HTR-8/SVneo (cell line): ENCODE data around the gene OPCML.

Experiments
- DNase-seq: peaks from one replicate; pipeline ENCODE4 v3.0.0; 2011; ENCODE audit warnings: low spot score, mixed read lengths; ENCODE audit not compliant: insufficient read length
- FAIRE-seq: peaks from 2 replicates; lab custom pipeline; 2011; peaks lifted over from hg19 to GRCh38; lab: Jason Lieb, UNC

The OPCML gene

DNA sequence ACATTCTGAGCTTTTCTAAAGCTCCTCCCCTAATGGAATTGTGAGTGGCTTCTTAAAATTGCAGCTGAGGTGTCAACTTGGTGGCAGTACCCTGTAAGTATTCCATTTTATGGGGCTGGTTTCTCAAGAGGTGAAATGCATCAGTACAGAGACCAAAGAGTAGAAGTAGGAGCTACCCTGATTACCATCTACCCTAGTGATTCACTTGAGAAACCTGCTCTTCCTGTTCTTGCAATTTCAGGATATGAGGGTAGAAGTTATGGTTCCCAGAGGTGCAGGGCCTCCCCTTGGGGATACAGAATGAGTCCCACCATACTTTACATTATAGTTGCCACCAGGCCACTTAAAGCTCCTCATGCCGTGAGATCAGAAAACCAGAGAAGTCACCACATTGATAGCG, 944.6 kb downstream of the OPCML start:
- DNase-seq = no peak
- no peak for FAIRE-seq

DNA sequence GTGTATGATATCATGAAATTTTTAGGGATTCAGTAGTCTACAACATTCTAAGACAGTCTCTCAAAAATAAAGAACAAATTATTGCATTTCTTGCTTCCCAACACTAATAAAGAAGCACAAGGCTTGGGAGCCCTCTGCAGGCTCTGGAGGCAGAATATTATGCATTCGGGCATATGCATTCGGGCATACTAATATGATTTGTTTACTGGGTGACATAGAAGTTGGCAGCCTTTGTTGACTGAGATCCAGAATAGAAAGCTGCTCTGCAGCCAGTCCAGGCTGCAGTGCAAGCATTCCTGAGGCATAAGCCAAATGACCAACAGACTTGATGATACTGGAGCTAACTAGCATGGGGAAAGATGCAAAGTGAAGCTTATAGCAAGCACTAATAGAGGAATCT, 945.5 kb downstream of the OPCML start:
- FAIRE-seq (no peak), DNase-seq (no peak)

DNA sequence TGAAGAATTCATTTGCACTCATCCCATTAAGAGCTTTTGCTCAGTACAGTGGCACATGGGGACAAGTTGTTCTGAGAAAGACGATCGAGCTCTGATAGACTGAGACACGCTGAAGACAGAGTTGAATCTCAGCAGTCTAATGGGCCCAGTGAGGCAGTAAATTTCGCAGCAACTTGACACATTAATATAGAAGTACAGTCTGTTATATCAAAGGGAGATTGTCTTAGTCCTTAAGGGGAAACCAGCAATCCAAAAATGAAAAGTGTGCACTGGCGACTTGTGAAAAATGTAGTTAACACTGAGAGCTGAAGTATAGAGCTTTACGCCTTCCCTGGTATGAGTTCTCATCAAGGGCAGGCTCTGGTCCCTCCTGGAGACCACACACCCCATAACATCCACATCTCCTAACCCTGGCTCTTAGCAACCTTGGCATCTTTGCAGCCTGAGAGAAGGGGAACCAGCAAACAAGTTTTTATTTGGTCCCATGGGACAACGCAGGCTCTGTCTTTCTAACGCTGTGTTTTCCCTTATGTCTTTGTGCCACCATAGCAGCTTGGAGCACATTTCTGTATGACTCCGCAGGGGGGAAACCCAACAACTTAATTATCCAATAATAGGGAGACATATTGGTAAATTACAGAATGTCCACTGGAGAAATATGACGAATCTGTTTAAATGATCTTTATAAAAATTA, 952.5 kb downstream of the OPCML start:
- no peak for FAIRE-seq
- no peak for DNase-seq

DNA sequence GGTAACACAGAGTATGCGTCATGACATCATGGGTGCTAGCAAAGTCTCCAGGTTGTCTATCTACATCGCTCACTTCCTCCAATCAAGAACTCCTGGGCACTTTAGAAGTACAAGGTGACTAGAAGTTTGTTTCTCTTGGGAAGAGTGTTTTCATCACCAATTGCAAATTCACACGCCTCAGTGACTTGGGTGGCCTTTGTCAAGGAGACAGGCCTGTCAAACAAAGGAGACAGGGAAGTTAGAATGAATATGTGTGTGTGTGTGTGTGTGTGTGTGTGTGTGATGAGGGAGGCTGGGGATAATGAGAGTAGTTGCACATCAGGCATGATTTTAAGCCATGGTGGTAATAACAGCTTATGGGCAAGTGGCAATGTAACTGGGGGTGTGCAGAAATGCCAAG, 953.2 kb downstream of the OPCML start:
- DNase-seq (no peak), FAIRE-seq (no peak)

DNA sequence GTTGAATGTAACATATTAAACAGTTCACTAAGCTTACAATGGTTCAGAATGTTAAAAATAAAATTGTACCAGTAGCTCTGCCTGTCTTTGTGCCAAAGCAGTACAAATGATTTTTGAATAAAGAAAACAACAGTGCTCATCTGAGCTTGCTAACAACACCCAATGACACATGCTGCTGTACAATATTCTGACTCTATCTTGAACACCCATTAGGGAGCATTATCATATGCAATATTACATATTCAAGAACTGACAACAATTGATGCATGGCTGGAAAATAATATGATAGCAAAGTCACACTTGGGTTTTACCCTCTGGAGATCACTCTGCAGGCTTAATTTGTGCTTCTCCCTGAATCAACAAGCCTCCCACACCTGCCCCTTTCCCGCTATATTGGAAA, 953.7 kb downstream of the OPCML start:
- FAIRE-seq = no peak

DNA sequence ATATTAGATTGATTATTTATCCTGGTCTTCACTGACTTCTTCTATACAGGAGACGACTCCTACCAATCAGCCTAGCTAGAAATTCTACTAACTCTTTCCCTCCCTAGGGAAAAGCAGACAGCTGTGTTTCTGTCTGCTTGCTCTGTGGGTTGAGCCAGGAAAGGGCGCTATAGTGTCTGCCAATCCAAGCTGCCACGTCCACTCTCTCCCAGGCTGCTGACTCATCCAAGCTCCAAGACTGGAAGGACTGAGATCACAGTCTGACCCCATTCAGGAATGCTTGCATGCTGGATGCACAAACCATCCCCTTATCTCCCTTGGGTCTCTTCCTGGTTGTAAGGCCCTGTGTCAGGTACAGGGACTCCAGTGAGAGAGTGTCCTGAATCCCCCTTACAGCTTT, 955.6 kb downstream of the OPCML start:
- FAIRE-seq (no peak), DNase-seq (peak; percentile 47)

More for the DNA sequence above, 953.7 kb downstream of the OPCML start:
- no peak for DNase-seq

DNA sequence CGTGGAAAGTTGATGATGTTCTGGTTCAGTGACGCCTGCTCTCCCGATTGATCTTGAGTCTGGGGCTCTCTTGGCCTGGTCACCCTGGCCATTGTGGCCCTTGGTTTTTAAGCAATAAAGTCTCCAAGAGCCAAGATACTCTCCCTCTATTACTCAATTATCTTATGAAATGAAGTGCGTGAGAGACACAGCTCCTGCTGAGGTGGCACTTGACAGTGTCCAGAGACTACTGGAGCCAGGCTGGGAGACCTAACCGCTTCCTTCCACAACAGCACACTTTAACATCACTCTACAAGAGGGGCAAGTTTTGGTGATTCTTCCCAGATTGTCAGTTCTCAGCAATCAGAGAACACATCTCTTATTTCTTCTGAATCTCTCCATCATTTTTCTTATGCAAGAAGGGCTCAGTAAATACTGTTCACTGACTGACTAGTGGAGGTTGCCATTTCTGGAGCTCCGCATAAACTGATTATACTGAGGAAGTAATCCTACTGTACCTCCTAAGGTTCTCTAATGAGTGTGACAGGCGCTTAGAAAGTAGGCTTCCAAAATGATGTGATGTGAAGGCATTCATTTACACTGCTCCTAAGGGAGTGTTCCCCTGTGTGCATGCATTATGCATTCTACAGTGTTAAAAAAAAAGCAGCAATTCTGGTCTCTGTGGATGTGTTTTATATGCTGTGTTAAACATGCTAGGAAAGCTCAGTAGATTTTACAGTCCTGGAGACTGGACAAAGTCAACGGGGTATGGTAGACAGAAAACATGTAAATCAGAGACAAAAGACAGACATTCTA, 968.0 kb downstream of the OPCML start:
- no peak for FAIRE-seq
- DNase-seq = no peak

DNA sequence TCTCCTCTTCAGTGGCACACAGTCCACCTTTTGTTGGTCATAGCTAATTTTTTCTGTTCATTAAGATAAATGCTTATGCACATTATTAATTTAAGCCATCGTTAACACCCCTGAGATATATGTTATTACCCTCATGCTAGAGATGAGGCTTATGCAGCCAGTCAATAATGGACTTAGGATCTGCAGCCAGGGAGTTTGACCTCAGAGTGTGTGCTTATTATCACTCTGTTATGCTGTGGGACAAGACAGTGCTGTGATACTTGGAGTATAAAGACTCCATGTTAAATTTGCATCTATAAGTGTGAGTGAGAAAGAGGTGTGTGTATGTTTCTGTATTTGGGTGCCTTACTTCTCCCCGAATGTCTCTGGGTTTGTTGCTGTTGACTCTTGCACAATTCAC, 969.3 kb downstream of the OPCML start:
- DNase-seq = no peak
- no peak for FAIRE-seq

DNA sequence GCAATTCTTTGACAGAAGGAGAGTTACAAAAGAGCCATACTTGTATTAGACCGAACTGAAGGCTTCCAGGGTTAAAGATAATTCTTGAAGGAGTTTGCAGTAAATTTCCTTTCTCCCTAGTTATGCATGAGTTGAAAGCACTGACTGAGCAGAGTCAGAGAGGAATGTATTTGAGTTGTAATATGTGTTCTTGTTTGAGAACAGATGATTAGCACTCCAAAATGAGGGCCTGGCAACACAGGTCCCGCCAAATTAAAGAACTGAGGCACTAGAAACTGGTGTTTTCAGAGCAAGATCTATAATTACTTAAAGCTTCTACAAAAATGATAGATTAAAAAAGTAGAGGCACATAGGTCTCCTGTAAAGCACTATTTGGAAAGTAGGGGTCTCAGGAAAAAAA, 970.4 kb downstream of the OPCML start:
- FAIRE-seq = no peak
- no peak for DNase-seq

DNA sequence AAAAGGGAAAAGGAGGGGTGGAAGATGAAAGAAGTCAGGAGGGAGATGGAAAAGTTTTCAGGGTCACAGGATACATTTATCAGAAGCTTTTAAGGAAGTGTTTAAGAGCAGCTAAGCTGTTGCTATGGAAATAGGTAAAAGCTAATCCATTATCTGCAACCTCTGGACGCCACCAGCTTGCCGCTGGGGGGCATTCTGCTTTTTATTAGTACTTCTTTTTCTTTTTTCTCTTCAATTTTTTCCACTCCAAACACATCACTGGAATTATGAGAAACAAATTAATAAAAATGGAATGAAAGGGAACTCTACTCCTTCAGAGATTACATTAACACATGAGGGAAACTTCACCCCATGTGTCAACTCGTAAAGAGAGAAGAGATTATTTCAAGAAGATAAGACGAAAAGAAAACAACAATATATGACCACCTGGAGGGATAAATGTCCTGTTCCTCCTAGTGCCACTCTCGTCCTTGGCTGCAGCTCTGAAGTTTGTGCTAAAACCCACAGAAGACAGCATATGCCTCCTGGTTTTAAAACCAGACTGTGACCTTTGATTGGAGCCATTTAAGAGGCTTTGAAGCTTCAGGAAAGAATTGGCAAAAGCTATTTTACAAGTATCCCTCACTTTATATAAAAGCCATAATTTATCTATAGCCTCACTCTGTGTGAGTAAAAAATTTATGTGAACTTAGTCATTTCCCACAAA, 972.8 kb downstream of the OPCML start:
- FAIRE-seq (no peak), DNase-seq (no peak)

DNA sequence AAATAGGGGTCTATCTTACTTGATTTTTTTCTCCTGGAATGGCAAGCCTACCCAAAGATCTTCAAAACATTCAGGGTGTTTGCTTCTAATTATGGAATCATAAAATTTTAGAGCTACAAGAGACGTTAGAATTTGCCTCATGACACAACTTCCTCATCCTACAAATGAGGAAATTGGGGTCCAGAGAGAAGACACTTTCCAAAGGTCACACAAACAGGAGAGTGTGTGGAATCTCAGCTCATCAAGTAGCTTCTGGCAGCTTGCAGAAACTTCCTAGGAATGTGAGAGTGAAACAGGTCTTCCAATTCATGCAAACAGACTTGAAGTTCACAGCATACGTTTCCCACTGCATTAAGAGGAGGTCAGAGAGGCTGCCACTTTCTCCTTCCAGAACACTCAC, 976.0 kb downstream of the OPCML start:
- FAIRE-seq (no peak), DNase-seq (no peak)

DNA sequence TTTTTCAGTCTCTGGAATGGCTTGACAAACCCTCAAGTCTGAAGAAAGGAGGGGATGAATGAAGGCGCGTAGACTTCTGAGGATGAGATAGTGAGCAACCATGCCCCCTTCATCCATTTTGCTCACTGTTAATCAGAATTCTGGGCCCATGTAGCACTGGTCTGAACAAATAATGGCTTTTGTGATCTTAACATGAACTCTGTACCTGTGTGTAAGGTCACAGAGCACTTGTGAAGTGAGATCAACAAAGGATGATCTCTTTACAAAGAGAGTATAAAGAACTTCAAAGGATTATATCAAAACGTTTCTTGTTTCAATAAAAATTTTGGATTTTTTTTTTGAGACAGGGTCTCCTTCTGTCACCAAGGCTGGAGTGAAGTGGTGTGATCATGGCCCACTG, 976.7 kb downstream of the OPCML start:
- no peak for FAIRE-seq
- no peak for DNase-seq

DNA sequence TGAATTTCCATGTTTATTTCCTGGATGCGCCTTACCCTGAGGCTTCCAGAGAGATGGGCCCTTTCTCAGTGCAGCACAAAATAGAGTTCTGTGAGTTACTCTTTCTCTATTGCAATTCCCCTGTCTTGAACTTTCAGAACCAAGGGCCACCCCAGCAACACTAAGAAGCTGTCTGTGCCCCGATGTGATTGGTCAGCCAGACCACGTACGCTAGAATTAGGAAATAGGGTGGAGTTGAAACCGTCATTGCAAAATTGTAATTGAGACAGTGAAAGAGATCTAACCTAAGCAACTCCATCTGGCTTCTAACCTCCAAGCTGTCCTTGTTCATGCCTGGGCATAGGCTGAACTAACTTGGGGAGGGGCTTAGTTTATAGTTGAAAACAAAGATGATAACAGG, 981.3 kb downstream of the OPCML start:
- FAIRE-seq = no peak

DNA sequence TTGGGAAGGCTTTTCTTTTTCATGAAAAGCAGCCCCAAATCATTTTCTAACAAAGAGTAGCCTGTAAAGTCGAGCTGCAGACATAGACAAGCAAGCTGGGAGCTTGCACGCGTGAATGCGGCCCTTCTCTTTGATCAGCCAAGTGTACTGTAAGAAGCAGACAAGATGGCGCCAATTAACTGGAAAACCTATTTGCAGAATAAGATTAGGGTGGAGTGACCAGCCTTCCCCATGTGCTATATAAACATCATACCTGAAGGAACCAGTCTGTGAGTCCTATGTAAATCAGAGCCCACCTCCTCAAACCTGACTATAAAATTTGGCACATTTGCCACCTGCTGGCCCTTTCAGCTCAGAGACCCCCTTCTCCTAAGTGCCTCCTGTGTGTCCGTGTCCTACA, 982.7 kb downstream of the OPCML start:
- FAIRE-seq (no peak), DNase-seq (no peak)

More for the DNA sequence above, 981.3 kb downstream of the OPCML start:
- no peak for DNase-seq

DNA sequence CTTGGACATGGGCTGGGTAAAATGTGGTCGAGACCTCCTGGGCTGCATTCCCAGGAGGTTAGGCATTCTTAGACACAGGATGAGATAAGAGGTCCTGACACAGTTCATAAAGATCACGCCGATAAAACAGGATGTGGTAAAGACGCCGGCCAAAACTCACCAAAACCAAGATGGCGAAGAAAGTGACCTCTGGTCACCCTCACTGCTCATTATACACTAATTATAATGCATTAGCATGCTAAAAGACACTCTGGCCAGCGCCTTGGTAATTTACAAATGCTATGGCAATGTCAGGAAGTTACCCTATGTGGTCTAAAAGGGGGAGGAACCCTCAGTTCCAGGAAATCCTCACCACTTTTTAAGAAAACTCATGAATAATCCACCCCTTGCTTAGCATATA, 983.3 kb downstream of the OPCML start:
- DNase-seq = no peak

DNA sequence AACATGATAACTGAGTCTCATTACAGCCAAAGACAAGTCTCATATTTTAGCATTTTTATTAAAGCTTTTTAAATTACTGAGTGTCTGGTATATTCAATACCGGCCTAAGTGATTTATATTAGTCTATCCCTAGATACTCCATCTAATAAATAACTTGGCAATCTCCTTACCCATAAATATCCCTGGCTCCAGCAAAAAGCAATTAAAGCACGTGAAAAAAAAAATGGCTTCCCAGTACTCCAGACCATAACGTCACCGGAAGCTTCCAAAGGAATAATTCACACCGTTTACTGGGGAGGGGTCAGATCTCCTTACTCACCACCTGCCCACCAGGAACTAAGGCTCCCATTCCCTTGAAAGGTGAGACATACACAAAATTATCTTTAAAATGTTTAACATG, 988.3 kb downstream of the OPCML start:
- no peak for DNase-seq
- no peak for FAIRE-seq

More for the DNA sequence above, 983.3 kb downstream of the OPCML start:
- no peak for FAIRE-seq

DNA sequence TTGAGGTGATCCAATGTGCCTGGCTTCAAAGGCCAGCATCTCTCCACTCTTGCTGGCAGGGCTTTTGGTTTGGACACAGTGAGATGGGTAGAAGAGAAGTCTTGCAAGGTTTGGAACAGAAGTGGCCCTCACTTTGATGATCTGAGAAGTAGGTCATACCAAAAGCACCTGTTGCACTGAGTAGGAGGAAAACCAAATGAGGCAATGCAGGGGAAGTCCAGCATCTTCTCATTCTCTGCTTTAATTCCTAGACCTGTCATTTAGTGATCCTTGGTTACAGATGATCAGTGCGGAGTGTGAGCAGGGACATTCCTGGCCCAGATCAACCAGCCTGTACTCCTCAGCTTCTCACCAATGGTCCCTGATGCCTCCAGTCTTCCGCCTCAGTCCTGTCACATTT, 990.5 kb downstream of the OPCML start:
- FAIRE-seq (no peak), DNase-seq (no peak)

DNA sequence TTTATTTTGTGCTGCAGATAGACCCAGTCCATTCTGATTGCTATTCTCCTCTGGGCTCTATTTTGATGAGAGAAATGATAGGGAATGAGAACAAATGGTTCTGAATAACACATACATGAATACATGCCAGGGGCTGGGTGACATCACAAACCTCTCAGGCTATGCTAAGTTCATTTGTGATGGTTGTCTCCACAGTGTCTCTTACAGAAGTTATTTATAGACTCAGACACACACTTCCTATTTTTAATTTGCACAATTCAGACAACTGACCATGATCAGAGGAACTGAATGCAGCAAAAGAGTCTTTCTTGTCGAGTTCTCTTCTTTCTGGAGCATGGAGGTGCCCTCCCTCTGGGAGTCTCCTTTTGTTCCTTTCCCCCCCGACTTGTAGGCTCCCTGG, 991.7 kb downstream of the OPCML start:
- FAIRE-seq = no peak

DNA sequence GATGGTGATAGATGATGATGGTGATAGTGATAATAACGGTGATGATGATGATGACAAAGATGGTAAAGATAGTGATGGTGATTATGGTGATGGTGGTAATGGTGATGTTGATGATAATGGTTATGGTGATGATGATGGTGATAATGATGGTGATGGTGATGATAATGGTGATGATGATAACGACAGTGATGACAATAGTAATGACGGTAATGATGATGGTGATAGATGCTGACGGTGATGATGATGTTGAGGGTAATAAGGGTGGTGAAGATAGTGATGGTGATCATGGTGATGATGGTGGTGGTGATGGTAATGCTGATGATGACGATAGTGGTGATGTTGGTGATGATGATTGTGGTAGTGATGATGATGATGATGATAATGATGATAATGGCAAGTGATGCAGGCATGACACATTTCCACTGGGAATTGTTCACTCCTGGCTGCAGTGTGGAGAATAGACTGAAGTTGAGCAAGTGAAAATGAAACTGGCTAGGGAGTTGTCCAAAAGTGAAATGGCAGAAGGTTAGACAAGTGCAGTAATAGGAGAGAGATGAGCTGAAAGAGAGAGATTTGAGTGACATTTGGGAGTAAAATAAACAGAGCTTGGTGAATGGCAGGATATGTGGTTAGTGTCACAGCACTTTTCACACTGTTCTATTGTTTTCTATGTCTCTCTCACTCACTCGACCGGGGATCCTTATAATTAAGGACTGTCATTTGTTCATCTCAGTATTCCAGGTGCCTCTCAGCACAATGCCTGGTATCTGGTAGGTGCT, 992.5 kb downstream of the OPCML start:
- DNase-seq = no peak
- FAIRE-seq = peak; percentile 80

More for the DNA sequence above, 991.7 kb downstream of the OPCML start:
- DNase-seq = no peak

DNA sequence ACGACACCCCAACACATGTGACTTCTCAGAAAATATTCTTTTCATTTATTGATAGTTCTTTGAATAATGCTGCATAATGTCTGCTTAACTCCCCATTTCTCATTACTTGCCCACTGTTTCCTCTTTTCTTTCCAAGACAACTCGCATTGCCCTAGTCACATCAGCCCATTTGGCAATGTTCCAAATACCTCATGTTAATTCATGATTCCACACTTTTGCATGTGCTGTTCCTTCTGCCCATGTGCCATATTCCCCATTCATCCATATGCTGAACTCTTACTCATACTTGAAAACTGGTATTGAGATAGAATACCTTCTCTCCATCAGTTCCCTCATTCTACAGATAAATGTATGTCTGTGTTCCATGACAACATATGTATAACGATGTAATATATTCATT, 993.7 kb downstream of the OPCML start:
- DNase-seq (no peak), FAIRE-seq (no peak)
